Activated T-helper 1 cell treated with Interleukin-2 at 50 U/mL for 16 hours (primary cell): Measurements from ENCODE around the gene SMIM15.
A peak's percentile ranks its signal among the peaks of the same experiment; 100 is the strongest.
"Not testable (repeated sequence)": the region's sequence is repeated elsewhere in the genome, so short reads cannot be mapped to it uniquely, and the experiment has no call there.

Source experiments
- DNase-seq: peaks from one replicate; pipeline ENCODE4 v3.0.0-alpha.2; 2020; ENCODE audit warnings: low read depth

Gene SMIM15

GRCh38 chr5:61162010-61162831 is at the start of gene SMIM15:
SMIM15 (minus strand) TSS chr5:61162468; CDS start chr5:61160171, 2,297 bp downstream.
- peak; percentile 64 for DNase-seq

- no peak for DNase-seq
Measured at GRCh38 chr5:61207884-61208283, 45.6 kb upstream of the SMIM15 start.

GRCh38 chr5:61205013-61205412 is 42.7 kb upstream of the SMIM15 start:
- no peak for DNase-seq

GRCh38 chr5:61202213-61202612 is 39.9 kb upstream of the SMIM15 start:
- DNase-seq: no peak

DNA sequence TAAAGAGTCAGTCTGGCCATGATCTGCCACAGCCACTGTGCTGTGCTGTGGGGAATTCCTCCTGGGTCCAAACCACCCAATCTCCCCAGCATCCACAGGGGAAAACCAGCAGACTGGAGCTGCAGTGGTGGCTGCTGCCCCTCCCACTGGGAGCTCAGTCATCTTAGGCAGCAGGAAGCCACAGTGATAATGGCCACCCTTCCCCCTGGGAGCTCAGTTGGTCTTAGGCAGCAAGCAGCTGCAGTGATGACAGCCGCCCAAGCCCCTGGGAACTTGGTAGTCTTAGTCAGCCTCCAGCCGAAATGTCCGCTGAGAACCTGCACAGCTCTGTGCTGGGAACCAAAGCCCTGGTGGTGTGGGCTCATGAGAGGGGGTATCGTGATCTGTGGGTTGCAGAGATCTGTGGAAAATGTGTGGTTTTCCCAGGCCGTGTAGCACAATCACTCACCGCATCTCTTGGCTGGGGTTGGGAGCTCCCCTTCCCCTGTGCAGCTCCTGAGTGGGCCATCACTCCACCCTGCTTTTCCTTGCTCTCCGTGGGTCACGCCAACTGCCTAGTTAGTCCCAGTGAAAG is 38.4 kb upstream of the SMIM15 start:
- DNase-seq: no peak

DNA sequence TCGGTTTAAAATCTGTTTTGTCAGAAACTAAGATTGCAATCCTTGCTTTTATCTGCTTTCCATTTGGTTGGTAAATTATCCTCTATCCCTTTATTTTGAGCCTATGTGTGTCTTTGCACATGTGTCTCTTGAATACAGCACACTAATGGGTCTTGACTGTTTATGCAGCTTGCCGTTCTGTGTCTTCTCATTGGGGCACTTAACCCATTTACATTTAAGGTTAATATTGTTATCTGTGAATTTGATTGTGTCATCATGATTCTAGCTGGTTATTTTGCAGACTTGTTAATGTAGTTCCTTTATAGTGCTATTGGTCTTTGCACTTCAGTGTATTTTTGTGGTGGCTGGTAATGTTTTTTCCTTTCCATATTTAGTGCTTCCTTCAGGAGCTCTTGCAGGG is 36.3 kb upstream of the SMIM15 start:
- no peak for DNase-seq

DNA sequence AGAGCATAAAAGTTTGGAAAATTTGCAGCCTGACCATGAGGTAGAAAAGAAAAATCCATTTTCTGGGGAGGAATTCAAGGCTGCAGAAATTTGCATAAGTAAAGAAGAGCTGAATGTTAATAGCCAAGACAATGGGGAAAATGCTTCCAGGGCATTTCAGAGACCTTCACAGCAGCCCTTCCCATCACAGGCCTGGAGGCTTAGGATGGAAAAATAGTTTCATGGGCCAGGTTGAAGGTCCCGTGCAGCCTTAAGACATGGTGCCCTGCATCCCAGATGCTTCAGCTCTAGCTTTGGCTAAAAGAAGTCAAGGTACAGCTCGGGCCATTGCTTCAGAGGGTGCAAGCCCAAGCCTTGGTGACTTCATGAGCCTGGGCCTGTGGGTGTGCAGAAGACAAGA is 25.6 kb upstream of the SMIM15 start:
- DNase-seq: not testable (repeated sequence)

DNA sequence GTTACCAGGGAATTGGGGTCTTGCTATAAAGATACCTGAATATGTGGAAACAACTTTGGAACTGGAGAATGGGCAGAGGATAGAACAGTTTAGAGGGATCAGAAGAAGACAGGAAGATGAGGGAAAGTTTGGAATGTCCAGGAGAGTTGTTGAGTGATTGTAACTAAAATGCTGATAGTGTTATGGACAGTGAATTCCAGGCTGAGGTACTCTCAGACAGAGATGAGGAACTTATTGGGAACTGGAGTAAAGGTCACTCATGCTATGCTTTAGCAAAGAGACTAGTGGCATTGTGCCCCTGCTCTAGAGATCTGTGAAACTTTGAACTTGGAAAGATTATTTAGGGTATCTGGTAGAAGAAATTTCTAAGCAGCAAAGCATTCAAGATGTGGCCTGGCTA is 25.1 kb upstream of the SMIM15 start:
- DNase-seq: not testable (repeated sequence)

- DNase-seq: no peak
Measured at GRCh38 chr5:61186634-61187033, 24.4 kb upstream of the SMIM15 start.

GRCh38 chr5:61184708-61185107 is 22.4 kb upstream of the SMIM15 start:
- DNase-seq: no peak

GRCh38 chr5:61183538-61183937 is 21.3 kb upstream of the SMIM15 start:
- no peak for DNase-seq

GRCh38 chr5:61182449-61182848 is 20.2 kb upstream of the SMIM15 start:
- DNase-seq: no peak

- no peak for DNase-seq
Measured at GRCh38 chr5:61180886-61181285, 18.6 kb upstream of the SMIM15 start.

DNA sequence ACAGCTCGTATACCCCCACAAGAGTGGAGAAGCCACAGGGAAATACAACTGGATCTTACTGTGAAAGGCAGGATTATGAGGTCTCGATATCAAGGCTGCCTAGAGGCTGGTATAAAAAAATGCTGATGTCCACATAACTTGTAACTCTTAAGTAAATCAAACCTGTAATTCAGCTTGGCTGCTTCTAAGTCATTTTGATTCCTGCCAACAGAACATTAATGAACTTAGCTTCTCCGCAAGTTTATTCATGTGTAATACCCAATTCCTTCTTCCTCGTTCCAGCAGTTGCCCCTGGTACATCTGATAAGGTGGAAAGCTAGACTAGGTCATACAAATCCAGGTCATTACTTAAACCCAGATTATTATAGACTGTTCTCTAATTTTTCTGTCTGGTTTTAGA is 16.4 kb upstream of the SMIM15 start:
- DNase-seq: no peak

GRCh38 chr5:61177716-61178115 is 15.4 kb upstream of the SMIM15 start:
- DNase-seq: no peak

DNA sequence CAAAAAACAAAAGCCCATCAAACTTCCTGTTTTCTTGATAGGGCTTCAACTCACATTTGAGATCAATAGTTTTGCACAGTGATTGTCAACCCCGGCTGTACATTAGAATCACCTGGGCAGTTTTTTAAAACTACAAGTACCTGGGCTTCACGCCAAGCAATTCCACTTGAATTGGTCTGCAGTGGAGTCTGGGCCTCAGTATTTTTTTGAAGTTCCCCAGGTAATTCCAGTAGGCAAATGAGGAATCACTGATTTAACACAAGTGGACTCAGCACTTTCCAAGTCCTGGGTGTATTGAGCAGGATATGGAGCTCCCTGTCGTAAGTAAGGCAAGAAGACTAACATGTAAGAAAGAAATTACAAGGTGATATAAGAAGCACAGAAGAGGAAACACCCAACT is 14.8 kb upstream of the SMIM15 start:
- no peak for DNase-seq

GRCh38 chr5:61176631-61177030 is 14.4 kb upstream of the SMIM15 start:
- no peak for DNase-seq

DNA sequence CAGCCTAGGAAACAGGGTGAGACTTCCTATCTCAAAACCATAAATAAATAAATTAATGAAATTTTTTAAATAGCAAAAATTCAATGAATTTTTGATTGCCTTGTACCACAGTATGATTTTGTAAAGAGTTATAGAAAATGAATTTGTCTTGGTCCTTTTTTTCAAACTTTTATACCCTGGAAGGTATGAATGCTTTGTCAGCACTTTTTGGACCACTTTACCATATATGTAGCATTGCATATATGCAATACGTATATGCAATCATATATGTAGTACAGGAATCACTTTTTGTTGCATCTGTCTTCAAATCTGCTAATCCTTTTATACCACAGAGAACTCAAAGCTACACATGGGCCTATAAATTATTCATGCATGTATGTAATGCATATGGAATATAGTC is 9.2 kb upstream of the SMIM15 start:
- DNase-seq: no peak

DNA sequence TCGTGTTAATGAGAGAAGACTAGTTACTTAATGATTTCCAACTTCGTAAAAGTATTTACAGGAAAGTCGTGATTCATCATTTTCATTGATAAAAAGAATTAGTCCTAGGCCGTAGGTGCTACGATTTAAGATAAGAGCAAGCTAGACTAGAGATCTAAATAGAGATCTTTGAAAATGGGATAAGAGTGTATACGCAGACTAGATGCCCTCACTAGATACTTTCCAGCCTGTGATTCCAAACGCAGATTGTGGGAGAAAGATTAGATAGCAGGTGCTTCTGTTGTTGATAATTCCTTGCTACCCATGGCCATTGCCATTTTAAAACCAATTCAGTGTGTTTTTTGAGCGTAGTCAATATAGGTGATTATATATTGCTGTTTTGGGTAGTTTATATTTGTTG is 6.7 kb upstream of the SMIM15 start:
- no peak for DNase-seq

GRCh38 chr5:61167382-61167781 is 5.1 kb upstream of the SMIM15 start:
- DNase-seq: no peak

DNA sequence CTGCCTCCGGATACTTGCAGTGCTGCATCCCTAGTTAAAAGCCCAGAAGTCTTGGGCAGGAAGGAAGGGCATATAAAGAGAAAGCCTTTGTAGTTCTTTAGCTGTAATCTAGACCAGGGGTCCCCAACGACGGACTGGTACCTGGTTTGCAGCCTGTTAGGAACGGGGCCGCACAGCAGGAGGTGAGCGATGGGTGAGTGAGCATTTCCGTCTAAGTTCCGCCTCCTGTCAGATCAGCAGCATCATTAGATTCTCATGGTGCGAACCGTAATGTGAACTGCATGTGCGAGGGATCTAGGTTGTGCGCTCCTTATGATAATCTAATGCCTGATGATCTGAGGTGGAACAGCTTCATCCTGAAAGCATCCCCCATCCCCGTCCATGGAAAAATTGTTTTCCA is 1.6 kb upstream of the SMIM15 start:
- DNase-seq: no peak

GRCh38 chr5:61162832-61163567 is 732 bp upstream of the SMIM15 start:
- DNase-seq: no peak

- no peak for DNase-seq
Measured at GRCh38 chr5:61160497-61160896, 1.8 kb downstream of the SMIM15 start.
